WTC11 (cell line): ENCODE data around the gene AJM1.

Experiments
- CREB1 ChIP-seq: sonication (generic); formaldehyde crosslinking; IDR thresholded peaks from 2 replicates; pipeline ENCODE4 v1.8.0; 2023; ENCODE audit warnings: mild to moderate bottlenecking, missing genetic modification reagents
- CREM ChIP-seq: sonication (generic); formaldehyde crosslinking; IDR thresholded peaks from 2 replicates; pipeline ENCODE4 v1.8.1; 2022; ENCODE audit warnings: mild to moderate bottlenecking, missing genetic modification reagents, moderate library complexity
- FOXJ3 ChIP-seq: sonication (generic); formaldehyde crosslinking; IDR thresholded peaks from 2 replicates; pipeline ENCODE4 v1.9.0; 2021; ENCODE audit warnings: missing genetic modification reagents, mild to moderate bottlenecking, borderline replicate concordance
- TF ChIP-seq, protein P1 (sequence below): fragments of 250-450 bp; sonication (Bioruptor Pico); IDR thresholded peaks from 2 replicates; pipeline ENCODE4 v2.1.2; 2022; ENCODE audit warnings: mild to moderate bottlenecking, moderate library complexity
- TF ChIP-seq, protein P2 (sequence below): sonication (generic); formaldehyde crosslinking; IDR thresholded peaks from 2 replicates; pipeline ENCODE4 v1.8.0; 2022; ENCODE audit warnings: mild to moderate bottlenecking, missing genetic modification reagents
- TF ChIP-seq, protein P3 (sequence below): sonication (generic); formaldehyde crosslinking; IDR thresholded peaks from 2 replicates; pipeline ENCODE4 v1.8.1; 2022; ENCODE audit warnings: low read depth, mild to moderate bottlenecking, moderate library complexity, missing genetic modification reagents, borderline replicate concordance
- TF ChIP-seq, protein P4 (sequence below): fragments of 200-600 bp; IDR thresholded peaks from 2 replicates; pipeline ENCODE4 v1.8.0; 2022; ENCODE audit warnings: antibody characterized with exemption

DNA sequence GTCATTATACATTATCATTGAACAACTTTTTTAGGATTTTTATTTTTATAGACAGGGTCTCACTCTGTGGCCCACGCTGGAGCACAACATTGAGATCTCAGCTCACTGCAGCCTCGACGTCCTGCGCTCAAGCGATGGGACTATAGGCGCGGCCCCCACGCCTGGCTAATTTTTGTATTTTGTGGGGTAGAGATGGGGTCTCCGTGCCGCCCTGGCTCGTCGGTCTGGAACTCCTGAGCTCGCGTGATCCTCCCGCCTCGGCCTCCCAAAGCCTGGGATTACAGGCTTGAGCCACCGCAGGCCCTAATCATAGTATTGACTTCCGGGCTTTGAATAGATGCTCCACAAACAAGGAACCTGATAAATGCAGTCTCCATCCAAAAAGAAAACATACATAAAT, 25.2 kb downstream of the AJM1 start:
- TF ChIP-seq, protein P1, sequence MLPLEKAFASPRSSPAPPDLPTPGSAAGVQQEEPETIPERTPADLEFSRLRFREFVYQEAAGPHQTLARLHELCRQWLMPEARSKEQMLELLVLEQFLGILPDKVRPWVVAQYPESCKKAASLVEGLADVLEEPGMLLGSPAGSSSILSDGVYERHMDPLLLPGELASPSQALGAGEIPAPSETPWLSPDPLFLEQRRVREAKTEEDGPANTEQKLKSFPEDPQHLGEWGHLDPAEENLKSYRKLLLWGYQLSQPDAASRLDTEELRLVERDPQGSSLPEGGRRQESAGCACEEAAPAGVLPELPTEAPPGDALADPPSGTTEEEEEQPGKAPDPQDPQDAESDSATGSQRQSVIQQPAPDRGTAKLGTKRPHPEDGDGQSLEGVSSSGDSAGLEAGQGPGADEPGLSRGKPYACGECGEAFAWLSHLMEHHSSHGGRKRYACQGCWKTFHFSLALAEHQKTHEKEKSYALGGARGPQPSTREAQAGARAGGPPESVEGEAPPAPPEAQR (CRISPR knock-in tag), result no peak
- TF ChIP-seq, protein P2, sequence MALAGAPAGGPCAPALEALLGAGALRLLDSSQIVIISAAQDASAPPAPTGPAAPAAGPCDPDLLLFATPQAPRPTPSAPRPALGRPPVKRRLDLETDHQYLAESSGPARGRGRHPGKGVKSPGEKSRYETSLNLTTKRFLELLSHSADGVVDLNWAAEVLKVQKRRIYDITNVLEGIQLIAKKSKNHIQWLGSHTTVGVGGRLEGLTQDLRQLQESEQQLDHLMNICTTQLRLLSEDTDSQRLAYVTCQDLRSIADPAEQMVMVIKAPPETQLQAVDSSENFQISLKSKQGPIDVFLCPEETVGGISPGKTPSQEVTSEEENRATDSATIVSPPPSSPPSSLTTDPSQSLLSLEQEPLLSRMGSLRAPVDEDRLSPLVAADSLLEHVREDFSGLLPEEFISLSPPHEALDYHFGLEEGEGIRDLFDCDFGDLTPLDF, result no peak
- TF ChIP-seq, protein P3, sequence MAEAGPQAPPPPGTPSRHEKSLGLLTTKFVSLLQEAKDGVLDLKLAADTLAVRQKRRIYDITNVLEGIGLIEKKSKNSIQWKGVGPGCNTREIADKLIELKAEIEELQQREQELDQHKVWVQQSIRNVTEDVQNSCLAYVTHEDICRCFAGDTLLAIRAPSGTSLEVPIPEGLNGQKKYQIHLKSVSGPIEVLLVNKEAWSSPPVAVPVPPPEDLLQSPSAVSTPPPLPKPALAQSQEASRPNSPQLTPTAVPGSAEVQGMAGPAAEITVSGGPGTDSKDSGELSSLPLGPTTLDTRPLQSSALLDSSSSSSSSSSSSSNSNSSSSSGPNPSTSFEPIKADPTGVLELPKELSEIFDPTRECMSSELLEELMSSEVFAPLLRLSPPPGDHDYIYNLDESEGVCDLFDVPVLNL, result no peak
- TF ChIP-seq, protein P4, sequence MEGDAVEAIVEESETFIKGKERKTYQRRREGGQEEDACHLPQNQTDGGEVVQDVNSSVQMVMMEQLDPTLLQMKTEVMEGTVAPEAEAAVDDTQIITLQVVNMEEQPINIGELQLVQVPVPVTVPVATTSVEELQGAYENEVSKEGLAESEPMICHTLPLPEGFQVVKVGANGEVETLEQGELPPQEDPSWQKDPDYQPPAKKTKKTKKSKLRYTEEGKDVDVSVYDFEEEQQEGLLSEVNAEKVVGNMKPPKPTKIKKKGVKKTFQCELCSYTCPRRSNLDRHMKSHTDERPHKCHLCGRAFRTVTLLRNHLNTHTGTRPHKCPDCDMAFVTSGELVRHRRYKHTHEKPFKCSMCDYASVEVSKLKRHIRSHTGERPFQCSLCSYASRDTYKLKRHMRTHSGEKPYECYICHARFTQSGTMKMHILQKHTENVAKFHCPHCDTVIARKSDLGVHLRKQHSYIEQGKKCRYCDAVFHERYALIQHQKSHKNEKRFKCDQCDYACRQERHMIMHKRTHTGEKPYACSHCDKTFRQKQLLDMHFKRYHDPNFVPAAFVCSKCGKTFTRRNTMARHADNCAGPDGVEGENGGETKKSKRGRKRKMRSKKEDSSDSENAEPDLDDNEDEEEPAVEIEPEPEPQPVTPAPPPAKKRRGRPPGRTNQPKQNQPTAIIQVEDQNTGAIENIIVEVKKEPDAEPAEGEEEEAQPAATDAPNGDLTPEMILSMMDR, result no peak
- TF ChIP-seq CREB1 (CRISPR knock-in tag) (no peak), FOXJ3 (CRISPR knock-in tag) (no peak), CREM (CRISPR knock-in tag) (no peak)
